GM13977 (cell line): Measurements from ENCODE around the gene GDF7.

Experiments used
- DNase-seq: peaks from one replicate; pipeline ENCODE4 v3.0.0; 2012; ENCODE audit warnings: low spot score
- in situ Hi-C: fragments of 300-500 bp; cut with MboI; formaldehyde crosslinking; loops from one replicate; pipeline ENCODE4 v1.12.0; 2022; ENCODE audit warnings: low sequenced_read_pairs, low pct_unique_long_range_greater_than_20kb, mixed read lengths, inconsistent platforms; ENCODE audit not compliant: unreplicated experiment
- TF ChIP-seq, protein P1 (sequence below): IDR thresholded peaks from 2 replicates; pipeline ENCODE4 v1.5.1; 2012; ENCODE audit warnings: mild to moderate bottlenecking, control low read depth; ENCODE audit not compliant: insufficient read depth; ENCODE audit errors: extremely low read depth, missing control alignments

The GDF7 gene

DNA sequence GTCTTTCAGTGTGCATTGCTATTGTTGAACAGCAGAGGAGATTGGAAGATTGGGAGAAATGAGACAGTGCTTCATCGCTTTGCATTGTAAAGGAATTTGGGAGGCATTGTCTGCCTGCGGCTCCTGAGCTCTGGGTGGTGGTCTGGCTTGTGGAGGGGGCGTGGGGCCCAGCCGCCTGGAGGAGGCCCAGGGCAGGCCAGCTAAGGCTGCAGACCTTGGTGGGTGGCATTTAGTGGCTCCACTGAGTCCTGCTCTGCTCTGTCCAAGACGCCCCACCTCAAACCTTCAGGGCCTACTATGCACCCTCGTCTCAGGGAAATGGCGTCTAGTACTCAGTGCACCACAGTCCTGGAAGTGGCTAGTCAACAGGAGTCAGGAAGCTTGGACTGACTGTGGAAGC is 10.4 kb upstream of the GDF7 start:
- no peak for DNase-seq
- TF ChIP-seq, protein P1, sequence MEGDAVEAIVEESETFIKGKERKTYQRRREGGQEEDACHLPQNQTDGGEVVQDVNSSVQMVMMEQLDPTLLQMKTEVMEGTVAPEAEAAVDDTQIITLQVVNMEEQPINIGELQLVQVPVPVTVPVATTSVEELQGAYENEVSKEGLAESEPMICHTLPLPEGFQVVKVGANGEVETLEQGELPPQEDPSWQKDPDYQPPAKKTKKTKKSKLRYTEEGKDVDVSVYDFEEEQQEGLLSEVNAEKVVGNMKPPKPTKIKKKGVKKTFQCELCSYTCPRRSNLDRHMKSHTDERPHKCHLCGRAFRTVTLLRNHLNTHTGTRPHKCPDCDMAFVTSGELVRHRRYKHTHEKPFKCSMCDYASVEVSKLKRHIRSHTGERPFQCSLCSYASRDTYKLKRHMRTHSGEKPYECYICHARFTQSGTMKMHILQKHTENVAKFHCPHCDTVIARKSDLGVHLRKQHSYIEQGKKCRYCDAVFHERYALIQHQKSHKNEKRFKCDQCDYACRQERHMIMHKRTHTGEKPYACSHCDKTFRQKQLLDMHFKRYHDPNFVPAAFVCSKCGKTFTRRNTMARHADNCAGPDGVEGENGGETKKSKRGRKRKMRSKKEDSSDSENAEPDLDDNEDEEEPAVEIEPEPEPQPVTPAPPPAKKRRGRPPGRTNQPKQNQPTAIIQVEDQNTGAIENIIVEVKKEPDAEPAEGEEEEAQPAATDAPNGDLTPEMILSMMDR, result no peak
- in situ Hi-C loops, result no loop called here

- DNase-seq, result no peak
- in situ Hi-C loops, result no loop called here
- TF ChIP-seq, protein P1, result no peak
These were observed 9.3 kb upstream of the GDF7 start for GRCh38 chr2:20657522-20658235.

- no peak for DNase-seq
- in situ Hi-C loops, result loop anchor here (10.0 kb wide), 1 partner anchor 304 kb away; no protein-coding TSS in a partner anchor
- TF ChIP-seq, protein P1, result no peak
These were observed 6.2 kb upstream of the GDF7 start for GRCh38 chr2:20660506-20661420.

- in situ Hi-C loops, result loop anchor here (10.0 kb wide), 1 partner anchor 303 kb away; no protein-coding TSS in a partner anchor
- peak; percentile 82 for DNase-seq
These were observed 5.3 kb upstream of the GDF7 start for GRCh38 chr2:20661421-20662307.

GRCh38 chr2:20662308-20662937 is 4.5 kb upstream of the GDF7 start:
- in situ Hi-C loops, result loop anchor here (10.0 kb wide), 1 partner anchor 302 kb away; no protein-coding TSS in a partner anchor
- TF ChIP-seq, protein P1, result no peak
- no peak for DNase-seq

More at GRCh38 chr2:20661421-20662307, 5.3 kb upstream of the GDF7 start:
- TF ChIP-seq, protein P1, result peak; percentile 91
